NT2/D1 (cell line): ENCODE results near the gene ANKRD40CL.

Experiments
- YY1 ChIP-seq: IDR thresholded peaks from 2 replicates; pipeline ENCODE4 v1.6.1; 2011; ENCODE audit not compliant: insufficient read length, insufficient read depth
- ZNF274 ChIP-seq: IDR thresholded peaks from 2 replicates; pipeline ENCODE4 v1.6.1; 2011; ENCODE audit warnings: mild to moderate bottlenecking, low read depth, low read length

- no peak for TF ChIP-seq YY1
- TF ChIP-seq ZNF274: no peak
Measured at GRCh38 chr17:50712641-50713040, 54.7 kb downstream of the ANKRD40CL start.
